Chondrocyte (in vitro differentiated cells): ENCODE measurements around the gene SBNO1. TPM values are rescaled to one million over a fixed set of nuclear protein-coding genes. Genes with fewer than 3 reads are reported as not detected.
"Not testable (repeated sequence)": the region's sequence is repeated elsewhere in the genome, so short reads cannot be mapped to it uniquely, and the experiment has no call there.

ENCODE experiments used
- DNase-seq: peaks from one replicate; pipeline ENCODE4 v3.0.0; 2021; ENCODE audit warnings: mixed read lengths, low spot score
- H3K27ac Mint-ChIP-seq: one replicate; pipeline ENCODE4 v1.8.0; 2021; ENCODE audit warnings: mild to moderate bottlenecking, moderate library complexity, mixed read lengths; ENCODE audit not compliant: unreplicated experiment
- H3K27me3 Mint-ChIP-seq: 2 replicates; pipeline ENCODE4 v1.8.0; 2021; ENCODE audit warnings: low read depth, mixed read lengths
- H3K36me3 Mint-ChIP-seq: 2 replicates; pipeline ENCODE4 v1.8.0; 2021; ENCODE audit warnings: low read depth, mixed read lengths
- H3K4me1 Mint-ChIP-seq: 2 replicates; pipeline ENCODE4 v1.8.0; 2021; ENCODE audit warnings: low read depth, mild to moderate bottlenecking, mixed read lengths
- H3K4me3 Mint-ChIP-seq: one replicate; pipeline ENCODE4 v1.8.0; 2021; ENCODE audit warnings: mild to moderate bottlenecking, moderate library complexity, mixed read lengths; ENCODE audit not compliant: unreplicated experiment
- H3K9me3 Mint-ChIP-seq: 2 replicates; pipeline ENCODE4 v1.8.0; 2021; ENCODE audit warnings: low read depth, mixed read lengths
- CTCF ChIP-seq: fragments of 200-600 bp; sonication (generic); IDR thresholded peaks from 2 replicates; pipeline ENCODE4 v1.5.0; 2021; ENCODE audit warnings: antibody characterized with exemption, mild to moderate bottlenecking, moderate library complexity
- total RNA-seq: library from RNA; stranded (reverse); gene quantifications from 3 replicates; pipeline ENCODE4 v1.2.1, GENCODE V29; 2021

The SBNO1 gene
- total RNA-seq, 1 donor from 2014 or later, result 37.7 TPM

GRCh38 chr12:123254853-123255446, 109.7 kb downstream of the SBNO1 start:
- TF ChIP-seq CTCF, result no peak
- H3K4me1 Mint-ChIP-seq, result peaks cover 13% of the 10 kb centered on the region
- H3K36me3 Mint-ChIP-seq, result peaks cover 16% of the 10 kb centered on the region
- H3K4me3 Mint-ChIP-seq, result no peak overlapping the region
- no peak overlapping the region for H3K27ac Mint-ChIP-seq
- no peaks in the 10 kb centered on the region for H3K9me3 Mint-ChIP-seq
- no peaks in the 10 kb centered on the region for H3K27me3 Mint-ChIP-seq
- no peak for DNase-seq

GRCh38 chr12:123253641-123254459, 110.8 kb downstream of the SBNO1 start:
- H3K27me3 Mint-ChIP-seq, result no peaks in the 10 kb centered on the region
- H3K36me3 Mint-ChIP-seq, result peaks cover 13% of the 10 kb centered on the region
- TF ChIP-seq CTCF, result no peak
- H3K4me1 Mint-ChIP-seq, result peaks cover 13% of the 10 kb centered on the region
- H3K9me3 Mint-ChIP-seq, result no peaks in the 10 kb centered on the region
- DNase-seq, result no peak
- no peak overlapping the region for H3K4me3 Mint-ChIP-seq
- H3K27ac Mint-ChIP-seq, result no peak overlapping the region

- H3K9me3 Mint-ChIP-seq, H3K27me3 Mint-ChIP-seq, H3K4me3 Mint-ChIP-seq, DNase-seq: not testable (repeated sequence)
- peak overlapping the region; percentile 45 for H3K27ac Mint-ChIP-seq
- H3K36me3 Mint-ChIP-seq, result peaks cover 16% of the 10 kb centered on the region
- H3K4me1 Mint-ChIP-seq, result peaks cover 15% of the 10 kb centered on the region
Measured at GRCh38 chr12:123252365-123252764, 112.3 kb downstream of the SBNO1 start.

- Mint-ChIP-seq H3K27me3 (no peaks in the 10 kb centered on the region), H3K9me3 (no peaks in the 10 kb centered on the region), H3K4me3 (no peak overlapping the region), H3K4me1 (peaks cover 21% of the 10 kb centered on the region), H3K27ac (peak overlapping the region; percentile 49), H3K36me3 (peaks cover 14% of the 10 kb centered on the region)
- no peak for TF ChIP-seq CTCF
- DNase-seq, result no peak
Measured at GRCh38 chr12:123251403-123252076, 113.1 kb downstream of the SBNO1 start.

- Mint-ChIP-seq H3K9me3 (no peaks in the 10 kb centered on the region), H3K4me3 (no peak overlapping the region), H3K27me3 (no peaks in the 10 kb centered on the region), H3K36me3 (peaks cover 14% of the 10 kb centered on the region), H3K27ac (peak overlapping the region; percentile 49), H3K4me1 (peaks cover 21% of the 10 kb centered on the region)
- TF ChIP-seq CTCF, result no peak
- DNase-seq, result no peak
Measured at GRCh38 chr12:123250471-123251383, 113.9 kb downstream of the SBNO1 start.

GRCh38 chr12:123248996-123249741, 115.5 kb downstream of the SBNO1 start:
- H3K9me3 Mint-ChIP-seq, H3K27me3 Mint-ChIP-seq, H3K4me3 Mint-ChIP-seq, H3K27ac Mint-ChIP-seq, DNase-seq: not testable (repeated sequence)
- Mint-ChIP-seq H3K36me3 (peaks cover 16% of the 10 kb centered on the region), H3K4me1 (peaks cover 21% of the 10 kb centered on the region)

- H3K27ac Mint-ChIP-seq, DNase-seq, H3K4me3 Mint-ChIP-seq, H3K9me3 Mint-ChIP-seq, H3K27me3 Mint-ChIP-seq: not testable (repeated sequence)
- Mint-ChIP-seq H3K4me1 (peaks cover 21% of the 10 kb centered on the region), H3K36me3 (peaks cover 13% of the 10 kb centered on the region)
Measured at GRCh38 chr12:123248129-123248528, 116.5 kb downstream of the SBNO1 start.
